K562 (cell line): ENCODE data around the gene TEDDM1. TPM values are rescaled to one million over a fixed set of nuclear protein-coding genes. Genes with fewer than 3 reads are reported as not detected.

Experiments used
- ATAC-seq: fragments of 200-7000 bp; cut with Tn5 transposase; 3 replicates; pipeline ENCODE4 v1.9.1; 2020; ENCODE audit warnings: moderate library complexity
- BruUV-seq: library from RNA; stranded (reverse); fragments of 400-500 nt; replicated peaks from 2 replicates; lab custom pipeline; 2021; lab: Mats Ljungman, UMichigan
- CTCF ChIA-PET: fragments of 300-600 bp; formaldehyde crosslinking; extraction: SDS; loops from one replicate; lab custom pipeline; 2021; ENCODE audit warnings: low intra/inter-chr PET ratio; lab: Yijun Ruan, JAX
- POLR2A ChIA-PET: fragments of 300-600, 350-650 bp; sonication (Branson Sonifier 250); formaldehyde crosslinking; extraction: SDS; loops from one replicate; lab custom pipeline; 2021; ENCODE audit warnings: antibody characterized with exemption, inconsistent platforms; lab: Yijun Ruan, JAX
- DNase-seq, 4 experiments: peaks; one replicate each; pipeline versions ENCODE4 v3.0.0 to v3.0.0-alpha.2; 2011 to 2018; ENCODE audit warnings: low spot score in 3 of 4, mixed read lengths in 3 of 4; ENCODE audit errors: extremely low read depth in 1 of 4
- FAIRE-seq: peaks from 2 replicates; lab custom pipeline; 2011; peaks lifted over from hg19 to GRCh38; lab: Jason Lieb, UNC
- H2AFZ ChIP-seq: 2 replicates; pipeline ENCODE4 v1.6.0; 2011; ENCODE audit warnings: low read depth, low read length, control low read depth, inconsistent platforms
- H3K27ac ChIP-seq: fragments of 200-600 bp; 3 replicates; pipeline ENCODE4 v1.8.0; 2011; ENCODE audit warnings: low read depth, mild to moderate bottlenecking, control low read depth, inconsistent platforms, low read length, moderate library complexity, mixed read lengths; ENCODE audit errors: extremely low read depth
- H3K27me3 ChIP-seq, 2 experiments: fragments of 300-600 bp in 1 of 2; 2 replicates in 1 of 2; 3 replicates in 1 of 2; pipeline versions ENCODE4 v1.6.0 to v1.8.0; 2011; ENCODE audit warnings: inconsistent platforms in 2 of 2, low read length in 2 of 2, mild to moderate bottlenecking in 1 of 2, mixed read lengths in 1 of 2, moderate library complexity in 1 of 2; ENCODE audit not compliant: control insufficient read depth in 2 of 2, insufficient read depth in 2 of 2
- H3K36me3 ChIP-seq: fragments of 300-600 bp; 3 replicates; pipeline ENCODE4 v1.8.0; 2011; ENCODE audit warnings: mild to moderate bottlenecking, low read length, inconsistent platforms; ENCODE audit not compliant: control insufficient read depth, insufficient read depth
- H3K4me1 ChIP-seq, 2 experiments: fragments of 200-600 bp in 1 of 2; replicated peaks in 1 of 2; 2 replicates in 1 of 2; 3 replicates in 1 of 2; pipeline versions ENCODE4 v1.5.1 to v1.8.0; 2011; ENCODE audit warnings: inconsistent platforms in 2 of 2, low read length in 2 of 2, mild to moderate bottlenecking in 1 of 2, mixed read lengths in 1 of 2, moderate library complexity in 1 of 2; ENCODE audit not compliant: control insufficient read depth in 2 of 2, insufficient read depth in 2 of 2
- H3K4me2 ChIP-seq: 2 replicates; pipeline ENCODE4 v1.6.1; 2011; ENCODE audit warnings: low read length, control low read depth, inconsistent platforms, mixed read lengths; ENCODE audit not compliant: insufficient read depth
- H3K4me3 ChIP-seq: fragments of 200-600 bp; sonication (generic), shearing (Covaris generic); 2 replicates; pipeline ENCODE4 v1.5.1; 2016; ENCODE audit warnings: control low read depth, inconsistent platforms
- H3K79me2 ChIP-seq: fragments of 200-600 bp; 3 replicates; pipeline ENCODE4 v1.8.0; 2011; ENCODE audit warnings: low read length, inconsistent platforms; ENCODE audit not compliant: control insufficient read depth, insufficient read depth
- H3K9ac ChIP-seq, 2 experiments: 2 replicates each; pipeline versions ENCODE4 v1.6.0 to v1.6.1; 2011; ENCODE audit warnings: low read depth in 2 of 2, low read length in 2 of 2, control low read depth in 1 of 2, inconsistent platforms in 1 of 2, mild to moderate bottlenecking in 1 of 2, mixed read lengths in 1 of 2; ENCODE audit not compliant: insufficient read depth in 1 of 2
- H3K9me1 ChIP-seq: one replicate; pipeline ENCODE4 v1.6.0; 2011; ENCODE audit warnings: inconsistent platforms, mild to moderate bottlenecking, low read length, moderate library complexity; ENCODE audit not compliant: control insufficient read depth, insufficient read depth
- H3K9me3 ChIP-seq: replicated peaks from 2 replicates; pipeline ENCODE4 v1.5.1; 2011; ENCODE audit warnings: low read depth, low read length, inconsistent platforms; ENCODE audit not compliant: control insufficient read depth, insufficient read depth
- H4K20me1 ChIP-seq: replicated peaks from 2 replicates; pipeline ENCODE4 v1.6.1; 2011; ENCODE audit warnings: low read length, inconsistent platforms, mixed read lengths; ENCODE audit not compliant: control insufficient read depth, insufficient read depth
- CEBPB ChIP-seq: fragments of 450-650 bp; IDR thresholded peaks from 2 replicates; pipeline ENCODE4 v1.6.1; 2016; ENCODE audit warnings: missing genetic modification characterization, missing compliant biosample characterization
- EGR1 ChIP-seq: fragments of 450-650 bp; conservative IDR thresholded peaks from 2 replicates; pipeline ENCODE4 v1.6.1; 2017; ENCODE audit warnings: mild to moderate bottlenecking
- ZNF133 ChIP-seq: fragments of 250-450 bp; sonication (Bioruptor Pico); IDR thresholded peaks from 2 replicates; pipeline ENCODE4 v1.4.0; 2020; ENCODE audit warnings: mild to moderate bottlenecking
- WGBS: fragments of 100-300 bp; shearing (Covaris generic); methylation state at CpG from one replicate; pipeline ENCODE4 v1.1.6; 2016; ENCODE audit warnings: low coverage, mixed read lengths; ENCODE audit not compliant: insufficient coverage; ENCODE audit errors: missing lambda C conversion rate; 5-methylcytosine and 5-hydroxymethylcytosine counted together
- in situ Hi-C: fragments of 300-500 bp; cut with MboI; formaldehyde crosslinking; loops from 4 replicates; pipeline ENCODE4 v1.15.0; 2018; ENCODE audit warnings: inconsistent platforms, mixed read lengths
- intact Hi-C: fragments of 100-400 bp; cut with micrococcal nuclease; formaldehyde crosslinking; loops from 2 replicates; pipeline ENCODE4 v1.14.2; 2022
- polyA plus RNA-seq, 8 experiments: library from polyadenylated mRNA; depleted of rRNA in 4 of 8; stranded (reverse) in 5 of 8; unstranded in 3 of 8; fragments of >200 nt; fragmentation: Nextera tagmentation in 2 of 8; fragmentation: Illumina TruSeq in 1 of 8; extraction: Ambion mirVana in 2 of 8; extraction: Trizol in 1 of 8; gene quantifications; 2 replicates each; pipeline versions ENCODE4 v1.2.1 to v1.2.3, GENCODE V29; 2011 to 2014; ENCODE audit warnings: inconsistent platforms in 1 of 8, missing spikeins in 1 of 8
- total RNA-seq, 7 experiments: library from RNA; depleted of rRNA in 6 of 7; stranded (reverse); fragments of >200 nt in 6 of 7; fragmentation: Illumina TruSeq in 2 of 7; extraction: Trizol in 2 of 7; gene quantifications; 2 replicates each; pipeline versions ENCODE4 v1.2.1 to v1.2.3, GENCODE V29; 2011 to 2021; ENCODE audit warnings: low replicate concordance in 1 of 7
- TF ChIP-seq, protein P1 (sequence below), 2 experiments: fragments of 450-650 bp in 1 of 2; sonication (generic) in 1 of 2; formaldehyde crosslinking in 1 of 2; IDR thresholded peaks in 1 of 2; conservative IDR thresholded peaks in 1 of 2; 2 replicates each; pipeline versions ENCODE4 v1.6.1 to v1.8.1; 2016 to 2023; ENCODE audit warnings: mild to moderate bottlenecking in 2 of 2, moderate library complexity in 2 of 2, inconsistent platforms in 1 of 2, missing genetic modification reagents in 1 of 2
- TF ChIP-seq, protein P2 (sequence below): IDR thresholded peaks from 2 replicates; pipeline ENCODE4 v1.6.1; 2016; ENCODE audit warnings: missing genetic modification characterization, missing compliant biosample characterization

The TEDDM1 gene
- total and polyA plus RNA-seq, 9 of the 15 experiments (the other 6 are each of a cell fraction or from before 2014, with no cell fraction given), result not detected

DNA sequence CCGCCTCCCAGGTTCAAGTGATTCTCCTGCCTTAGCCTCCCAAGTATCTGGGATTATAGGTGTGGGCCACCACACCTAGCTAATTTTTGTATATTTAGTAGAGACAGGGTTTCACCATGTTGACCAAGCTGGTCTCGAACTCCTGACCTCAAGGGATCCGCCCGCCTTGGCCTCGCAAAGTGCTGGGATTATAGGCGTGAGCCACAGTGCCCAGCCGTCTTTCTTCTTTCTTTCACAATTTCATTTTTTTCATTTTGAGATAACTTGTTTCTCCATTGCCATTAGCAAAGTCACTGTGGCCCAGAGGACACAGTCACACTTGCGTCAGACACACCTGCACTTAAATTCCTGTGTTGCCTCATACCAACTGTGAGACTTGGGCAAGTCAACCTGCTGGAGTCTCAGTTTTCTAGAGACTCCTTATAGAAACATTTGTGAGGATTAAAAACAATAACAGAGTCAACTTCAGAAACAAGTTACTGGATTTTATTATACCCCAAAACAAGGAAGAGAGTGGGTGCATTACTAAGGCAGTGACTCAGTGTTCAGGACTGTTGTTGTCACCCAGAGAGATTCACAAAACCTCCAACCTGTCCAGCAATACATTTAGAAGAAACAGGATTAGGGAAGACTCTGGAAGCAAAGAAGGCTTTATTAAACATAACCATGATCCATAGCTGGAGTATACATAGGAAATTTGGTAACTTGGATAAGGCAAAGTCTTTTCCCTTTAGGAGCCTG lies 2.6 kb downstream of the TEDDM1 start:
- Histone ChIP-seq H3K27me3 (no peaks in the 10 kb centered on the region), H3K4me1 (peaks cover 0 to 22% of the 10 kb centered on the region in 2 experiments; a peak in 3 of 5 replicates), H3K9me3 (no peaks in the 10 kb centered on the region), H3K79me2 (peaks cover 2% of the 10 kb centered on the region), H3K4me3 (no peak overlapping the region), H3K27ac (no peak overlapping the region), H2AFZ (no peak overlapping the region), H3K9me1 (no peaks in the 10 kb centered on the region), H3K9ac (no peak overlapping the region), H3K36me3 (no peaks in the 10 kb centered on the region), H4K20me1 (no peaks in the 10 kb centered on the region), H3K4me2 (no peak overlapping the region)
- TF ChIP-seq CEBPB (tag), result peak; percentile 70
- TF ChIP-seq, protein P1, sequence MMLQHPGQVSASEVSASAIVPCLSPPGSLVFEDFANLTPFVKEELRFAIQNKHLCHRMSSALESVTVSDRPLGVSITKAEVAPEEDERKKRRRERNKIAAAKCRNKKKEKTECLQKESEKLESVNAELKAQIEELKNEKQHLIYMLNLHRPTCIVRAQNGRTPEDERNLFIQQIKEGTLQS (IDR thresholded peaks at IDR 0.05), result peak; percentile 36; the same call in 1 of the 2 replicates
- TF ChIP-seq, protein P1 (CRISPR knock-in tag; conservative IDR thresholded peaks at IDR 0.05), result no peak
- no peak for TF ChIP-seq ZNF133 (CRISPR knock-in tag)
- no peak for TF ChIP-seq EGR1
- TF ChIP-seq, protein P2, sequence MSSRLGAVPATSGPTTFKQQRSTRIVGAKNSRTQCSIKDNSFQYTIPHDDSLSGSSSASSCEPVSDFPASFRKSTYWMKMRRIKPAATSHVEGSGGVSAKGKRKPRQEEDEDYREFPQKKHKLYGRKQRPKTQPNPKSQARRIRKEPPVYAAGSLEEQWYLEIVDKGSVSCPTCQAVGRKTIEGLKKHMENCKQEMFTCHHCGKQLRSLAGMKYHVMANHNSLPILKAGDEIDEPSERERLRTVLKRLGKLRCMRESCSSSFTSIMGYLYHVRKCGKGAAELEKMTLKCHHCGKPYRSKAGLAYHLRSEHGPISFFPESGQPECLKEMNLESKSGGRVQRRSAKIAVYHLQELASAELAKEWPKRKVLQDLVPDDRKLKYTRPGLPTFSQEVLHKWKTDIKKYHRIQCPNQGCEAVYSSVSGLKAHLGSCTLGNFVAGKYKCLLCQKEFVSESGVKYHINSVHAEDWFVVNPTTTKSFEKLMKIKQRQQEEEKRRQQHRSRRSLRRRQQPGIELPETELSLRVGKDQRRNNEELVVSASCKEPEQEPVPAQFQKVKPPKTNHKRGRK (tag), result 0 out of 2 replicates have a peak, but pooled peaks have one; percentile 12
- no peak for FAIRE-seq
- no peak for DNase-seq
- 70% methylated on average over 8 of the region's 8 CpGs for WGBS
- ChIA-PET POLR2A (interaction anchor here (0.6 to 1.2 kb wide), 3 partner anchors 79 to 279 kb away, joined by 3 to 4 read pairs (median 3); no protein-coding TSS in a partner anchor), CTCF (interaction anchor here (0.6 to 3.9 kb wide), 3 partner anchors 255 to 510 kb away, joined by 4 to 53 read pairs (median 42); no protein-coding TSS in a partner anchor)
- ATAC-seq, result no peak
- intact Hi-C loops (loop anchor here (2.0 kb wide), 1 partner anchor 135 kb away; no protein-coding TSS in a partner anchor), in situ Hi-C loops (loop anchor here (5.0 kb wide), 2 partner anchors 256 to 311 kb away; no protein-coding TSS in a partner anchor)
- BruUV-seq, result no TSS peak
